Stimulated activated CD4-positive, alpha-beta T cell treated with anti-CD3 and anti-CD28 coated beads, Interleukin-12 subunit alpha, Interleukin-12 subunit beta, amount 100 ng/mL, for 4 hours (primary cell): ENCODE results near the gene ARL4D.
"Not testable (repeated sequence)": the region's sequence is repeated elsewhere in the genome, so short reads cannot be mapped to it uniquely, and the experiment has no call there.

ENCODE experiments used
- DNase-seq: peaks from one replicate; pipeline ENCODE4 v3.0.0-alpha.2; 2020

Gene ARL4D

DNA sequence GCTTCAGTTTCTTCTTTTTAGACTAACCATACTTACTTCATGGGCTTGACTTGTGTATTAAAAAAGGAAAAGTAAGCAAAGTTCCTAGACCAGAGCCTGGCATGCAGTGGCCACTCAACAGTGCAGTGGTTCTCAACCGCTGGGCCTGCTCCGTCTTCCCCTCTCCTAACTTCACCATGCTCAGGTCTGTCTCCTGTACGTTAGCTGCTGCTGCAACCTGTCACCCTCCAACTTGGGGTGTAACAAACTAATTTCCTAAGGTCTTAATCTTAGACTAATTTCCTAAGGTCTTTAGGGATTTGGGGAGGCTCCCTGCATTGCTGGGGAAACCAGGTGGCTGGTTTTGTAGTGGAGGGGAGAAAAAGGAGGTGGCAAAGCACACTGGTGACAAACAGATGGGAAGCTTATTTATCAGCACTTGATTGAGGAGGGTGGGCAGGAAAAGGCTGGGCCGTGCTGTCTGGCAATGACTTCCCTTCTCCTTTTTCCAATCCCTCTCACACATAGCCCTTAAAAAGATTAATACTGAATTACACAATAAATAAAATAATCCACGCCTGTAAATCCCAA is 2.2 kb upstream of the ARL4D start:
- DNase-seq = no peak

DNA sequence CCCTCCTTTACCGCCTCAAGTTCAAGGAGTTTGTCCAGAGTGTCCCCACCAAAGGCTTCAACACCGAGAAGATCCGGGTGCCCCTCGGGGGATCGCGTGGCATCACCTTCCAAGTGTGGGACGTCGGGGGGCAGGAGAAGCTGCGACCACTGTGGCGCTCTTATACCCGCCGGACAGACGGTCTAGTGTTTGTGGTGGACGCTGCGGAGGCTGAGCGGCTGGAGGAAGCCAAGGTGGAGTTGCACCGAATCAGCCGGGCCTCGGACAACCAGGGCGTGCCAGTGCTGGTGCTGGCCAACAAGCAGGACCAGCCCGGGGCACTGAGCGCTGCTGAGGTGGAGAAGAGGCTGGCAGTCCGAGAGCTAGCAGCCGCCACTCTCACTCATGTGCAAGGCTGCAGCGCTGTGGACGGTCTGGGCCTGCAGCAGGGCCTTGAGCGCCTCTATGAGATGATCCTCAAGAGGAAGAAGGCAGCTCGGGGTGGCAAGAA is 1.1 kb downstream of the ARL4D start:
- DNase-seq = no peak

DNA sequence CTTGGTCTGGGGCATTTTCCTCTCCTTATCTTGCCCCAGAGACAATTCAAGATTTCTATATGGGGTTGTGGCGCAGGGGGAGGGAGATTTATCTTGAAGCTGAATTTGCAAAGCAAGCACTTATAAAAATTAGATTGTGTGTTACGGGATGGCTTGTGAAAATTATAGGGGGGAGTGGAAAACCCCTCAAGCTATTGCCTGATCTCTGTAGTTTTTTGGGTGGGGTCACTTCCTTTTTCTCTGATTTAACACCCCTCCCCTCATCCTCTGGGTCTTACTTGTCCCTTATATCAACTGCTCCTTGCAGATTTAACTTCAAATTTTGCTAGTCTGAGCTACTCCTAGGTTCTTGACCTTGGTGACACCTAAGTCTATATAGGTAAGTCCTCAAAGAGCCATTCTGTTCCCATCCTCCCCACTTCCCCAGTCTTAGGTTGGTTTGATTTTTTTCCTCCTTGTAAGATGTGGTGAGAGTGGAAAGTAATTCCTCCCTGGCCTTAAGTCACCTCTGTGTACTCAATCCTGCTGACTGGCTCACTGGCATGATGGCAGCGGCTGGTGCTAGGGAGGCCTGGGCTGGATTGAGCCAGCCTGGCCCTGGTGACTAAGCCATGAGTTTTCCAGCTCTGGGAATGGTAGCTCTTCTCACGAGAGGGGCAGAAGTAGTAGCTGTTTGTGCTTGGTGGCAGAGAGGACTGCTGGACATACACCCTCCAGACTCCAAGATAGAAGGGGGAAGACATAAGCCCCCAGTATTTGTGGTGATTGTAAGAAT is 2.3 kb downstream of the ARL4D start:
- DNase-seq = no peak

DNA sequence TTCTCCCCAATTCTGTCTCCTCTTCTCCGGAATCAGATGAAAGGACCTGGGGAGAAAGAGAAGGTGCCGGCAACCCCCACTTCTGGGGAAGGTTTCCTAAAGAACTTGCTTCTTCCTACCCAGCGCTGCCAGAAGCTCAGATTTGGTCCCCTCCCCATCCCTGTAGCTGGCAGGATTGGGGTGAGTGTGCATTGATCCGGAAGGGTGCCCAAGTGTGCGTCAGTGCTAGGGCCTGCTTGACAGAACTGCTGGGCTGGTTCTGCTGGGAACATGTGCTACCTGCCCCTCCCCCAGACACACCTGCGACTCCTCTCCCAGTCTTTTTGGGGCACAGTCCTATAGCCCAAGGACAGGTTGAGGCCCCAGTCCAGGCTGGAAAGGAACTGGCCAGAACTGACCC is 3.3 kb downstream of the ARL4D start:
- DNase-seq = no peak

DNA sequence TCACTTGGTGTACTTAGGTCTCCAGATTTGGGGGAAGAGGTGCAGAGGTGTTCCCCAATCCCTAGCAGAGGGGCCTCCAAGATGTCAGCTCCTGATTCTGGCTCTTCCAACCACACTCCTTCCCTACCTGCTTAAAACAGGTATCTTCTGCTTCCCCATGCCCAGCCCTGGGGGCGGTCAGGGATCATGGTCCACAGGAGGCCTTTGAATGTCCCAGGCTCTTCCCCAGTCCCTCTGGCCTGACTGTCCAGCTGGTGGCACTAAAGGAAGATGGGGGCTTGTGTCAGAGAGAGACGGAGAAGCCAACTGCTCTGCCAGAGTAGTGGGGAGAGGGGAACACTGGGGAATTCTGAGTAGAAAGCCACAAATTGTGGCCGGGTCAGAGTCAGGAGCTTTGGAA is 3.8 kb downstream of the ARL4D start:
- no peak for DNase-seq

DNA sequence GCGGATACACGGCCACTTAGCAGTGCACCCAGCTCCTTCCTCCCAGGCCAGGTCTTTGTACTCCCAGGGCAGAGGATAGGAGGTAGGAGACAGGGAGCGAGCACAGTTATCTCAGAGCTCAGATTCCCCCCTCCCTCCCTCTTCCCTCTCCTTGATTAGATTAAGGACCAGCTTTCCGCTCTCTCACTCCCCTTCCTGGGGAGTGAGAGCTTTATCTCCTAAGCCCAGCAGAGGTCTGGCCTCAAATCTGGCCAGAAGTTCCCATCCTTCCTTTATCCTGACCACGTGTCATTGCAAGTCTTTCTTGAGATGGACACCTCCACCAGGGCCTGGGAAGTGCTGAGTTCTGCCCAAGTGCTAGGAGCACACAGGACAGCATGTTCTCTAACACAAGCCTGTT is 5.1 kb downstream of the ARL4D start:
- no peak for DNase-seq

DNA sequence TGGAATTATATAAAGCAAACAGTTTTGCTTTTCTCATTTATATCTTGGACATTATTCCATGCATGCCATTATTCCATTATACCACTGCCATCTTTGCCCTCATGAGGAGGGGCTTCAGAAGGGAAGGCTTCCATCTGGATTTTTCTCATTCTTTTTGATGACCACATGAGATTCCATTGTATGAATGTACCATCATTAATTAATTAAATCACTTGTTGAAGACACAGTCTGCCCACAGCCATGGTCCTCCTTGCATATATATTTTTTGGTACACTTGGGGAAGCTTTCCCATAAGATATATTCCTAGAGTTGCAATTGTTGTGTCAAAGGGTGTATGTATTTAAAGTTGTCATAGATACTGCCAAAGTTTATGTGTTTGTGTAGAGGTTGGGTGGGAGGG is 7.1 kb downstream of the ARL4D start:
- no peak for DNase-seq

DNA sequence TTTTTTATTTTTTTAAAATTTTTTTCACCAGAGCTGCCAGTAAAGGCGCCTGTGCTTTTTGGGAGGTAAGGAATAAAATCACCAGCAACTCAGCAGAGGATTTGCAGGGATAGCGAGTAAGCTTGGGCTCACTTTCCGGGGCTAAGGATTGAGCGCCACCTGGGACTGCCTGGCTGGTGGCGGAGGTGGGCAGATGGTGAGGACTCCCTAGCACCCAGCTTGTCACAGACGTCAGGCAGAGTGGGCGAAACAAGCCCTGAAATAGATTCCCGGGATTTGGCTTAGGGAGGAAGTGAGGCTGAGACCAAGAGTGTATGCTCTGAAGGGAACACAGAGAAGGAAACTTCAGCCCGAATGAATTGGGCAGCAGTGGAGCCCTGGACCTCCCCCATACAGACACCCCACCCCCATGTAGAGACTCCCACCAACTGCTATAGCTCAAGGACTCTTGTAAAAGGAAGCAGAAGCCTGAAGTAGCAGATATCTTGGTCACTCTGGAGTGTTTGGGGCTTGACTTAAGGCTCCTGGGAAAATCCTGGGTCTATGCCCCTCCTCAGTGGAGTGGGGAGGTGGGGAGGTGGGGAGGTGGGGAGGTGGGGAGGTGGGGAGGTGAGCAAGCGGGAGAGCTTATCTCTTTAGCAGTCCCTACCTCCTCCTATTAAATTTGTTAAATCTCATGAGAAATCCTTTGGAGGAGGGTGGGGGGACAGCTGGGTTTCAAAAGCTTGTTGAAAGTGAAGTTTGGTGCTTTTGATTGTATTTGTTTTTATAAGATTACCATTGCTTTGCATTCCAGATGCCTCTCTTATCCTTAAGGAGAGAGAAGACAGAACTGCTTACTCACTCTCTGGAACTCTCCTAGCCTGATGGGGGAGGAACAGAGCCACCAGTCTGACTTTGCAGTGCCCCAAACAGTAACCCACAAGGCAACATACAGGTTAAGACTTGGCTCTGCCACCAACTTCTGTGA is 8.2 kb downstream of the ARL4D start:
- no peak for DNase-seq

DNA sequence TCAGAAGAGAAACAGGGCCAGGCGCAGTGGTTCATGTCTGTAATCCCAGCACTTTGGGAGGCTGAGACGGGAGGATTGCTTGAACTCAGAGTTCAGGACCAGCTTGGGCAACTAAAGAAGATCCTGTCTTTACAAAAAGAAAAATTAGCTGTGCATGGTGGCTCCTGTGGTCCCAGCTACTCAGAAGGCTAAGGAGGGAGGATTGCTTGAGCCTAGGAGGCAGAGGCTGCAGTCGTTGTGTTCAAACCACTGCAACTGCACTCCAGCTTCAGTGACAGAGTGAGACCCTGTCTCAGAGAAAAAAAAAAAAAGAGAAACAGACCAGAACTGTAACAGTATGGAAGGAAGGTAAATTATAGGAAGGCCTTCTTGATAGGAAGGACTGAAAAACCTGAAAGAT is 10.3 kb downstream of the ARL4D start:
- DNase-seq = no peak

DNA sequence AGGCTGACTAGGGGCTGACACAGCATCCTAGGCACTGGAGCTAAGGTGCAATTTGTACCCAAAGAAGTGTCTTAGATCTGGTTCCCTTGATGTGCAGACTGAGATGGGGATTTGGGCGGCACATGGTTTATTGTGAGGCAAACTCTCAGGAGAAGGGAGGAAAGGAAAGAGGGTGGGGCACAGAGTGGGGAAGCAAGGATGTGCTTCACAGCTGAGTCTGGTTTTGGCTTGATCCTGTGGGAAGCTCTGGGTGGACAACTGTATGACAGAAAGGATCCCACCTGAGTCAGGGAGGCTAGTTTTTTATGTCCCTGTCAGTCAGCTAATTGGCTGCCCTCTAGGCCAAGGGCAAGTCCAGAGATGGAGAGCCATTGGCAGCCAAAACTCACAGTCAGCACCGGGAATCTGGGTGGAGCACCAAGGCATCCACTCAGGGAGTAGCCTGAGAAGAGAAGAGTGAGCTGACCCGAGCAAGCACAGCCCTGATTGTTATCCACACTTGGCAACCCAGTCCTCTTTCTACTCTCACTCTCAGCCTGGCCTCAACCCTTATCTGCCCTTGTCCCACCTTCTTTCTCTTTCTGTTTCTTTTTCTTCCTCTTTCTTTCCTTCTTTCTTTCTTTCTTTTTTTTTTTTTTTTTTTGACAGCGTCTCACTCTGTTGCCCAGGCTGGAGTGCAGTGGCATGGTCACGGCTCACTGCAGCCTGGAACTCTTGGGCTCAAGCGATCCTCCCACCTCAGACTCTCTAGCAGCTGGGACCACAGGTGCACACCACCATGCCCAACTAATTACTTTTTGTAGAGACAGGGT is 12.0 kb downstream of the ARL4D start:
- no peak for DNase-seq

DNA sequence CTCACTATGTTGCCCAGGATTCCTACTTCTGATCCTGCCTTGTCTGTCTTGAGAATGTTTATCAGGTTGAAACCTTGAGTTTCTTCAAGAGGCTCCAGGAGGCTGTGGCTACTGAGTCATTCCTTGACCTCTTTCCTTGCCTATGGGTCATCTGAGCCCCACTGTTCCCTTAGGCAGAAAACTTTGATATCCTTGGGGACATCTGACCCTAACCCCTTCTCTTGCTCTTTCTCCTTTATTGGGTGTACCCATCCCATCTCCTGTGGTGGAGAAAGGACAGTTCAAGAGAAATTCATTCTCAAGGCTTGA is 12.5 kb downstream of the ARL4D start:
- DNase-seq = no peak

DNA sequence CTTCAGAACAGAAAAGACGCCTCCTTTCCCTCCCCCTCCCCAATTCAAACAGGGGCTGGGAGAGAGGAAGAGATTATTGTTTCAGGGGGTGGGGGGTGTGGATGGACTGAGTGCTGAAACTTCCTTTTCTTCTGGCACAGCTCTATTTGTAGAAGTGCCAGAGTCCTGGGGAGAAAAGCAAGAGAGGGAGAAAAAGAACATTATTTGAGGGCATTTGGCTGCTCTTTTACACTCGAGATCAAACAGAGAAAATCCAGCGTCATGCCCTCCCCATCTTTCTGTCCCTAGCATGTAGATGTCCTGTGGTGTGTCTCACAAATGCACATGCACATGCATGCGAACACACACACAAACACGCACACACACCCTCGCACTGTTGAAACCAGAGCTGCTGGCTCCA is 13.0 kb downstream of the ARL4D start:
- DNase-seq = no peak

DNA sequence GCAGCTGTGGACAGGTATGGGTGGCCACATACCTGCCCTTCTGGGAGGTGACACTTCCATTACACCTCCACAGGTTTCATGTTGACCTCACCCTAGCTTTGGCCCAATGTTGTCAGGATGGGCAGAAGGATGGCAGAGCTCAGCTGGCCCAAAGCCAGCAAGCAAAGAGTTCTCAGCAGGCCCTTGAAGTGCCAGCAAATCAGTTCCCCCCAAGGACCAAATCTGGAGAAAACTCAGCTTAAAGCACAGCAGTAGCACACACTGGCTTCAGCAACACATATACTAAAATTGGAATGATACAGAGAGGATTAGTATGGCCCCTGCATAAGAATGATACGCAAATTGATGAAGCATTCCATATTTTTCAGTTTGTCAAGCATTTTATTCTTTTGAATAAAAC is 13.4 kb downstream of the ARL4D start:
- DNase-seq = no peak

DNA sequence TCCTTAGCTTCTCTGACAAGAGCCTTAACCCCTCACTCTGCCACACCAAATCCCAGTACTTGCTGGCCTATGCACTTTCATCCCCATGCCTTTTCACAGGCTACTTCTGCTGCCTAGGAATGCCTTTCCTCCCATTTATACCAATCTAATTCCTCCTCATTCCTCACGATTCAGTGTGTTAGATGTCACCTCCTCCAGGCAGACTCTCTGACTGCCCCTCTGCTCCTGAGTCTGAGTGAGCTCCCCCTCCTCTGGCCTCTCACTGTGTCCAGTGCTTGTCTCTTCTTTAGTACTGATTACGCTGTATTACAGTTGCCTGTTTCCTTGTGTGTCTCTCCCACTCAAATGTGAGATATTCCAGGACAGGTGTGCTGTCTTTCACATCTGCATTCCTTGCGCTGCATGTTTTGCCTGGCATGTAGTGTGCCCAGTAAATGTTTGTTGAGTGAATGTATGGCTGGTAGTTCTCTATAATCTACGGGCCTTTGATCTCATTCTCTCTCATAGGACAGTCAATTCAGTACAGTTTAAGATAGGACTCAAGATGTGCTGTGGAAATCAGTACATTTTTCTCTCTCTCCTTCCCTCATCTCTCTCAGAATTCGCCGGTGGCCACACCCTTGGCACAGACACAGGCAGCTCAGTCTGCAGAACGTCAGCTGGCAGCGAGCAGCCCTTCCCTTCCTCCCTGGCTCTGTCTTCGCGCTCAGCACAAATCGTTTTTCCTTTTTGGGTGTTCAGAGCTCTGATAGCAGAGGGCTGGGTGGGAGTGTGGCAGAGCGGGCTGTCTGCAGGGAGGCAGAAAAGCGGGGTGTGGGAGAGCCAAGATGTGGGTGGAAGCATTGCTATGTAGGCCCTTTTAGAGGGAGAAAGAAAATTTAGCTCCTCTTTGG is 18.5 kb downstream of the ARL4D start:
- DNase-seq = no peak

DNA sequence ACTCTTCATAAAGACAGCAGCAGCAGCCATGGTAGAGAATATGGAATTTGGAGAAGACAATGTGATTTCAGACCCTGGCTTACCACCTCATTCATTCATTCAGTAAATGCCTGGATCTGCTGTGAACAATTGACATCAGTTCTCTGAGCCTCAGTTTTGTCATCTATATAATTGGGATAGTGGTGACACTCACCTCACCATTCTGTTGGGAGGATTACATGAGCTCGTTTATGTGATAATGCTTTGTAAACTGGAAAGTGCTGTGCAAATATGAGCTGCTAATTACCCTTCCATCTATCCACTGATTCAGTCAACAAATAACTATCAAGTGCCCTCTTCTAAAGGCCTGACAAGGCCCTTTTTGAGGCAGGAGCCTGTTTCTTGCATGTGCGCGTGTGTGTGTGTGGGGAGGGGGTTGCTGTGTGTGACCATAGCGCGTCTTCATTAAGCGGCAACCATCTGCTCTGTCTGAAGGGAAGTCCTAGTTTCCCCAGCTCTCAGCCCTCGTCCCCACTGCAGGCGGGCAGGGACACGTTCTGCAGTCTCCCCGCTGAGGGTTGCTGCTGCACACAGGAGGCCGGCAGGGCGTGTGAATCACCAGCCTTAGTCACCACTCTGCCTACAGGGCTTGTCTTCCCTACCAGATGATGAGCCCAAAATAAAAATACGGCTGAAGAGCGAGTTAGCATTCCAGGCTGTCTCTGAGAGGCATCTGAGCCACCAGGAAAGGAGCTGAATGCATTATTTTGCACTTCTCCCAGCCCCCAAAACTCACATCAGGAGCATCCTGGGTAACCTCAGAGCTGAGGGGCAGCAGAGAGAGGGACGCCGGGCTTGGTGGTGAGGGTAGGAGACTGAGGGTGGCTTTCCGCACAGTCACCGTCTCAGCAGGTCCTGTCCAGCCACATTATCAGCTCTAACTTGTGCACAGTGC is 19.9 kb downstream of the ARL4D start:
- DNase-seq = no peak

DNA sequence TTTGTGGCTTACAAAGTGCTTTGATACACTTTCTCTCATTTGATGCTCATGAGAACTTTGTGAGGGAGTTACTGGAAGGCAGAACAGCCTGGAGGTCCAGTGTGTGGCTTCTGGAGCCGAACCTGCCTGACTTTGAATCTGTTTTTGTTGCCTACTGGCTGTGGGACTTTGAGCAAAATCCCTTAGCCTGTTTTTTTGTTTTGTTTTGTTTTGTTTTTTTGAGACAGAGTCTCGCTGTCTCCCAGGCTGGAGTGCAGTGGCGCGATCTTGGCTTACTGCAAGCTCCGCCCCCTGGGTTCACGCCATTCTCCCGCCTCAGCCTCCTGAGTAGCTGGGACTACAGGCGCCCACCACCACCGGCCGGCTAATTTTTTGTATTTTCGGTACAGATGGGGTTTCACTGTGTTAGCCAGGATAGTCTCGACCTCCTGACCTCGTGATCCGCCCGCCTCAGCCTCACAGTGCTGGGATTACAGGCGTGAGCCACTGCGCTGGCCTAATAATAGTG is 20.6 kb downstream of the ARL4D start:
- not testable (repeated sequence) for DNase-seq

DNA sequence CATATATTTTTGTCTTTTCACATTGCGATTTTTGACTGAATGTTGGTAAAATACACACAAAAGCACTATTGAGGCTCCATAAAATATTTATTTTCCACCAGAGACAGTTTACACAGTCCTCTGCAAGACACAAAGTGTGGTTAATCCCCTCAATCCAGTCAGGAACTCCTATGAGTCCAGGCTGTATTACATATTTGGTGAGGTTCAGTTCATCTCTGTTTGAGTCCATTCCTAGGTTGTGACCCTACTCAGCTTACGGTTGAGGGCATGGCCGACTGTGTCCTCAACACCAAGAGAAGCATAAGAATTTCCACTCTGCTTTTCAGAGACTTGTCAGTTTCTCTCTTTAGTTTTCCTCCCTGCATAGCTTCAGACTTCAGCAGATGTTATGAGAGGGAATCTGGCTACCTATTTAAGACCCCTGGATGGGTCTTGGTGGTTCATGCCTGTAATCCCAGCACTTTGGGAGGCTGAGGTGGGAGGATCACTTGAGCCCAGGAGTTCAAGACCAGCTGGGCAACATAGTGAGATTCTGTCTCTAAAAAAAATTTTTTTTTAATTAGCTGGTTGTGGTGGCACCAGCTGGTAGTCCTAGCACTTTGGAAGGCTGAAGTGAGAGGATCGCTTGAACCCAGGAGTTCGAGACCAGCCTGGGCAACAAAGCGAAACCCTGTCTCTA is 25.1 kb downstream of the ARL4D start:
- DNase-seq = no peak

DNA sequence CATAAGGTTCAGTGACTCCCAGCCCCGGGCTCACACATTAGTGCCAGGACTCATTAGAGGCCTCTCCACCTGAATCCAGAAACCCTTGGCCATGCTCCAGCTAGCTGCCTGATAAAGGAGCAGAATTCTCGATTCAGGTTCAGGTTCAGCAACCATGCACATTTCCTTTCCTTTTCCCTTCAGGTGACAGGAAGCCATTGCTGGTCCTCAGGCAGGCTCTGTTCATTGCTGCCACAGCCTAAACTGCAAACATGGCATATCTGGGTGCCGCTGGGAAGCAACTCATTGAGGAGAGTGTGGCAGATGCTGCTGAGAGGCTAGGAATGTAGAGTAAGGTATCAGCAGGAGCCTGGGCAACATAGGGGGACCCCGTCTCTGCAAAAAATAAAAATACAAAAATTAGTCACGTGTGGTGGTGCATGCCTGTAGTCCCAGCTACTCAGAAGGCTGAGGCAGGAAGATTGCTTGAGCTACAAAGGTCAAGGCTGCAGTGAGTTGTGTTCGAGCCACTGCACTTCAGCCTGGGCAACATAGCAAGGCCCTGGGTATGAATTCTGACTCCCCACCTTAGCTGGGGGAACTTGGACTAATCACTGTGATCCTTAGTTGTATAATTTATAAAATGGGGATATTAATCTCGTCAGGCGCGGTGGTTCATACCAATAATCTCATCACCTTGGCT is 28.7 kb downstream of the ARL4D start:
- DNase-seq = no peak

DNA sequence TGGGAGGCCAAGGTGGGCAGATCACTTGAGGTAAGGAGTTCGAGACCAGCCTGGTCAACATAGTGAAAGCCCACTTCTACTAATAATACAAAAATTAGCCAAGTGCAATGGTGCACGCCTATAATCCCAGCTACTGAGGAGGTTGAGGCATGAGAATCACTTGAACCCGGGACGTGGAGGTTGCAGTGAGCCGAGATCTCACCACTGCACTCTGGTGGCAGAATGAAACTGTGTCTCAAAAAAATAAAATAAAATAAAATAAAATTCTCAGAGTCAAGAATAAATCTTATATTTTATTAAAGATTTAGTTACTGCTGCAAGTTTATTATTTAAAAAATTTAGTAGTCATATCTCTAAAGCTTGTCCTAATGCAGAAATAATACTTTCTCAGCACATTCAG is 29.7 kb downstream of the ARL4D start:
- no peak for DNase-seq
